Measurements from ENCODE around the gene RASGRF1. TPM values are rescaled to one million over a fixed set of nuclear protein-coding genes. Genes with fewer than 3 reads are reported as not detected.

RASGRF1 gene
- total RNA-seq, 2 experiments from 2014 or later = 3.0 to 4.5 TPM

DNA sequence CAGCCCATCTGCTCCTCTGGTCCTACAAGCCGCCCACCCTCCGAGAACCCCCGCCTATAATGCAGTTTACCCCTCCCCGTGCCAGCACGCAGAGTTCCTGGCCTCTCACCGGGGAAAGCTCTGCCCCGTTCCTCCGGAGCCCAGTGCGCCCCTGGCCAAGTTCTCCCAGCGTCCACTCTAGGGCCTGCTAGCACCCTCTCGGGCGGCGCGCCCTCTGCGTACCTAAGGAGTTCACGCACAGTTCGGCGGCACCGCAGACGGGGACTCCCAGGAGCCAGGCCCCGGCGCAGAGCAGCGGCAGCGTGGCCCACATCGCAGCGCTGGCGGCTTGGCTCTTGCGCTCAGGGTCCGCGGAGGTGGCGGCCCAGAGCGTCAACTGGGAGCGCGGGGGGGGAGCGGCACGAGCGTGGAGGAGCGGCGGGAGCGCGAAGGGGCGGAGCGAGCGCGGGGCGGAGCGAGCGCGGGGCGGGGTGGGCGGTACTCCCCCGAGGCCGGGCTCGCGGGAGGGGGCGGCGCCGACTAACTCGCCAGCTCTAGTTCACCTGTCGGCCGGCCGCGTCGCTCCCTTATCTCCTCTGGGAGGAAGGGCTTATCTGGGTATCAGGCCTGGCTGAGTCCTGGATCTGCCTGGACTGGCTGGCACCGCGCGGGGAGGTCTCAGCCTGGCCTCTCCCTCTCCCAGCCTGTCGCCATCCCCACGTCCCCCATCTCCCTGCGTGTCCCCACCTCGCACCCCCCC lies 145.7 kb downstream of the RASGRF1 start, which contains the start of gene CTSH:
Gene CTSH, minus strand, starts transcription at position 378 of the 739 bp plus-strand sequence. Its CDS starts 65 bp downstream, at position 313.
- Histone ChIP-seq H2AFZ (ENCODE audit: low read length) (peak within 1 kb of the TSS; percentile 42; the same call in 1 of the 2 replicates), H3K79me2 (ENCODE audit: insufficient read depth, low read depth, low read length) (no peaks in the 10 kb centered on the region), H3K4me2 (ENCODE audit: low read length) (peak within 1 kb of the TSS; percentile 81), H3K4me1 (ENCODE audit: insufficient read depth, low read length, poor library complexity, severe bottlenecking) (peaks cover 16% of the 10 kb centered on the region), H4K20me1 (ENCODE audit: insufficient read depth, low read length) (no peaks in the 10 kb centered on the region), H3K9me3 (ENCODE audit: low read length) (no peaks in the 10 kb centered on the region), H3K36me3 (ENCODE audit: insufficient read depth, low read length) (no peaks in the 10 kb centered on the region), H3K27ac (ENCODE audit: low read depth, low read length, poor library complexity, severe bottlenecking) (no peak within 1 kb of the TSS), H3K4me3 (ENCODE audit: low read depth, low read length, poor library complexity, severe bottlenecking) (peak within 1 kb of the TSS; percentile 66), H3K9me2 (ENCODE audit: insufficient read depth, low read length) (no peaks in the 10 kb centered on the region)
- intact Hi-C loops (cut with micrococcal nuclease; ENCODE audit: unreplicated experiment) = no loop called here
- BruUV-seq (replicated peaks) = no TSS peak
- CTCF ChIA-PET (ENCODE audit: unreplicated experiment) = no interaction called here
- POLR2A ChIA-PET = interaction anchor here (0.6 kb wide), 1 partner anchor 41 kb away, joined by 3 read pairs; no protein-coding TSS in a partner anchor
- peak; percentile 67 for DNase-seq (ENCODE audit: low spot score)
- TF ChIP-seq EZH2phosphoT487 (IDR thresholded peaks at IDR 0.05; ENCODE audit: borderline replicate concordance, low read depth, low read length) = no peak
- TF ChIP-seq, protein P1, sequence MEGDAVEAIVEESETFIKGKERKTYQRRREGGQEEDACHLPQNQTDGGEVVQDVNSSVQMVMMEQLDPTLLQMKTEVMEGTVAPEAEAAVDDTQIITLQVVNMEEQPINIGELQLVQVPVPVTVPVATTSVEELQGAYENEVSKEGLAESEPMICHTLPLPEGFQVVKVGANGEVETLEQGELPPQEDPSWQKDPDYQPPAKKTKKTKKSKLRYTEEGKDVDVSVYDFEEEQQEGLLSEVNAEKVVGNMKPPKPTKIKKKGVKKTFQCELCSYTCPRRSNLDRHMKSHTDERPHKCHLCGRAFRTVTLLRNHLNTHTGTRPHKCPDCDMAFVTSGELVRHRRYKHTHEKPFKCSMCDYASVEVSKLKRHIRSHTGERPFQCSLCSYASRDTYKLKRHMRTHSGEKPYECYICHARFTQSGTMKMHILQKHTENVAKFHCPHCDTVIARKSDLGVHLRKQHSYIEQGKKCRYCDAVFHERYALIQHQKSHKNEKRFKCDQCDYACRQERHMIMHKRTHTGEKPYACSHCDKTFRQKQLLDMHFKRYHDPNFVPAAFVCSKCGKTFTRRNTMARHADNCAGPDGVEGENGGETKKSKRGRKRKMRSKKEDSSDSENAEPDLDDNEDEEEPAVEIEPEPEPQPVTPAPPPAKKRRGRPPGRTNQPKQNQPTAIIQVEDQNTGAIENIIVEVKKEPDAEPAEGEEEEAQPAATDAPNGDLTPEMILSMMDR (conservative IDR thresholded peaks at IDR 0.05; ENCODE audit: low read length) = no peak

DNA sequence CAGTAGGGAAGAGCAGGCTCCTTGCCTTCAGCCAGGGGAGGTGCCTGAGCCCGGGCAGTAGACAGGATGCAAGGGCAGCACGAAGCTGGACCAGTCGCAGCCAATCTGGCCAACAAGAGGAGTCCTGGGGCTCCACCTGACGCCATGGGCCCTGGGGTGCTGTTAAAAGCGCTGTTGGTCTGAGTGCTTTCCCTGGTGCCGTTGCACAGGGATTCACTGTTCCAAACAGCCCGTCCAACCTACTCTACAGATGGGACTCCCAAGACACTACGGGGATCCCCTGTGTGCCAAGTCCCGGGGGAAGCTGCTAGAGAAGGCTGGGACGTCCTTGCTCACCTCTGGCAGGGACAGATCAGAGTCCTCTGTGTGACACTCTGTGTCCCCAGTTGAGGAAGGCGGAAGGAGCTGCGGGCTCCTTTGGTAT lies 146.4 kb downstream of the RASGRF1 start:
- DNase-seq (ENCODE audit: low spot score) = no peak
- peak overlapping the region; percentile 66 for H3K4me3 ChIP-seq (ENCODE audit: low read depth, low read length, poor library complexity, severe bottlenecking)
- H4K20me1 ChIP-seq (ENCODE audit: insufficient read depth, low read length) = no peaks in the 10 kb centered on the region
- H3K4me1 ChIP-seq (ENCODE audit: insufficient read depth, low read length, poor library complexity, severe bottlenecking) = peaks cover 22% of the 10 kb centered on the region
- intact Hi-C loops (cut with micrococcal nuclease; ENCODE audit: unreplicated experiment) = no loop called here
- H2AFZ ChIP-seq (ENCODE audit: low read length) = peak overlapping the region; percentile 42; the same call in 1 of the 2 replicates
- H3K36me3 ChIP-seq (ENCODE audit: insufficient read depth, low read length) = no peaks in the 10 kb centered on the region
- no peaks in the 10 kb centered on the region for H3K9me2 ChIP-seq (ENCODE audit: insufficient read depth, low read length)
- H3K4me2 ChIP-seq (ENCODE audit: low read length) = peak overlapping the region; percentile 81
- ChIA-PET CTCF (ENCODE audit: unreplicated experiment) (no interaction called here), POLR2A (interaction anchor here (0.6 kb wide), 1 partner anchor 41 kb away, joined by 3 read pairs; no protein-coding TSS in a partner anchor)
- TF ChIP-seq, protein P1 (conservative IDR thresholded peaks at IDR 0.05; ENCODE audit: low read length) = no peak
- no peak for TF ChIP-seq EZH2phosphoT487 (IDR thresholded peaks at IDR 0.05; ENCODE audit: borderline replicate concordance, low read depth, low read length)
- no TSS peak for BruUV-seq (replicated peaks)
- no peak overlapping the region for H3K27ac ChIP-seq (ENCODE audit: low read depth, low read length, poor library complexity, severe bottlenecking)
- no peaks in the 10 kb centered on the region for H3K79me2 ChIP-seq (ENCODE audit: insufficient read depth, low read depth, low read length)
- H3K9me3 ChIP-seq (ENCODE audit: low read length) = no peaks in the 10 kb centered on the region

DNA sequence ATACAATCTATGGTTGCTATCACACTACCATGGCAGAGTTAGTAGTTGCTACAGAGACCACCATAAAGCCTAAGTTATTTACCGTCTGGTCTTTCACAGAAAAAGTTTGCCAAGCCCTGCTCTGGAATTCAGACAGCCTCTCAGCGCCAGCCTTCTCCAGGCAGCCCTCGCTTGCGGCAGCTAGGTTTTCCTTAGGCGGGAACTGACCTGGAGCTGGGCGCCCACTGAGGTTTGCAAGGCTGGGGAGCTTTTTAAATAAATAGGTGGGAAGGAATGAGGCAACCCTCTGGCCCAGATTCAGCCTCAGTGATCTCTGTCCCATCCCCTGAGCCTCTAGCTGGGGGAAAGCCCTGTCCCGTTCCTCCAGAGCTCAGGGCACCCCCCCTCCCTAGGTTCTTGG lies 146.9 kb downstream of the RASGRF1 start:
- Histone ChIP-seq H2AFZ (ENCODE audit: low read length) (no peak overlapping the region), H3K4me1 (ENCODE audit: insufficient read depth, low read length, poor library complexity, severe bottlenecking) (peaks cover 27% of the 10 kb centered on the region)
- CTCF ChIA-PET (ENCODE audit: unreplicated experiment) = interaction anchor here (0.5 kb wide), 1 partner anchor 130 kb away, joined by 3 read pairs; no protein-coding TSS in a partner anchor

More for the DNA sequence above, 146.9 kb downstream of the RASGRF1 start:
- POLR2A ChIA-PET = no interaction called here
- Histone ChIP-seq H3K79me2 (ENCODE audit: insufficient read depth, low read depth, low read length) (no peaks in the 10 kb centered on the region), H3K27ac (ENCODE audit: low read depth, low read length, poor library complexity, severe bottlenecking) (no peak overlapping the region), H3K4me2 (ENCODE audit: low read length) (peak overlapping the region; percentile 81), H3K36me3 (ENCODE audit: insufficient read depth, low read length) (no peaks in the 10 kb centered on the region), H3K4me3 (ENCODE audit: low read depth, low read length, poor library complexity, severe bottlenecking) (peak overlapping the region; percentile 66), H3K9me3 (ENCODE audit: low read length) (no peaks in the 10 kb centered on the region), H4K20me1 (ENCODE audit: insufficient read depth, low read length) (no peaks in the 10 kb centered on the region), H3K9me2 (ENCODE audit: insufficient read depth, low read length) (no peaks in the 10 kb centered on the region)
- TF ChIP-seq, protein P1 (conservative IDR thresholded peaks at IDR 0.05; ENCODE audit: low read length) = no peak
- no peak for TF ChIP-seq EZH2phosphoT487 (IDR thresholded peaks at IDR 0.05; ENCODE audit: borderline replicate concordance, low read depth, low read length)
- intact Hi-C loops (cut with micrococcal nuclease; ENCODE audit: unreplicated experiment) = no loop called here
- no TSS peak for BruUV-seq (replicated peaks)
- no peak for DNase-seq (ENCODE audit: low spot score)

Data from OCI-LY7 (cell line).